Chondrocyte (in vitro differentiated cells): ENCODE data around the gene GYPB. TPM values are rescaled to one million over a fixed set of nuclear protein-coding genes. Genes with fewer than 3 reads are reported as not detected.

Experiments
- total RNA-seq: library from RNA; stranded (reverse); gene quantifications from 3 replicates; pipeline ENCODE4 v1.2.1, GENCODE V29; 2021

The GYPB gene
- total RNA-seq, 1 donor from 2014 or later: not detected

Other genes starting within 250 kb of the GYPB start
- gene GYPE, start 113.8 kb downstream of the GYPB start, total RNA-seq: not detected in 3 replicates
- not detected in 3 replicates for gene GYPA, start 121.3 kb upstream of the GYPB start, total RNA-seq